Neutrophil (primary cell): ENCODE measurements around the gene ITGA11.

Source experiments
- H3K27ac ChIP-seq: fragments of 200-600 bp; sonication (generic); 2 replicates; pipeline ENCODE4 v1.5.1; 2016; ENCODE audit warnings: mild to moderate bottlenecking, moderate library complexity
- H3K27me3 ChIP-seq: fragments of 200-600 bp; sonication (generic); 2 replicates; pipeline ENCODE4 v1.6.0; 2016; ENCODE audit warnings: mild to moderate bottlenecking
- H3K36me3 ChIP-seq: fragments of 200-600 bp; sonication (generic); 2 replicates; pipeline ENCODE4 v1.5.1; 2017
- H3K4me1 ChIP-seq, 2 experiments: fragments of 200-600 bp in 1 of 2; sonication (generic) in 1 of 2; 1 replicate in 1 of 2; 2 replicates in 1 of 2; pipeline versions ENCODE4 v1.5.1 to v1.6.1; 2013 to 2016; ENCODE audit warnings: low read depth in 1 of 2, low read length in 1 of 2, mild to moderate bottlenecking in 1 of 2, moderate library complexity in 1 of 2; ENCODE audit not compliant: control insufficient read depth in 1 of 2, insufficient read depth in 1 of 2
- H3K4me3 ChIP-seq, 2 experiments: fragments of 200-600 bp in 1 of 2; sonication (generic) in 1 of 2; 1 replicate in 1 of 2; 2 replicates in 1 of 2; pipeline ENCODE4 v1.5.1; 2013 to 2016; ENCODE audit warnings: low read depth in 1 of 2, low read length in 1 of 2, mild to moderate bottlenecking in 1 of 2, moderate library complexity in 1 of 2
- H3K9me3 ChIP-seq: fragments of 200-600 bp; sonication (generic); 2 replicates; pipeline ENCODE4 v1.5.1; 2016
- TF ChIP-seq, protein P1 (sequence below): fragments of 200-600 bp; sonication (generic); IDR thresholded peaks from 2 replicates; pipeline ENCODE4 v1.5.1; 2016; ENCODE audit warnings: antibody characterized with exemption

The ITGA11 gene

DNA sequence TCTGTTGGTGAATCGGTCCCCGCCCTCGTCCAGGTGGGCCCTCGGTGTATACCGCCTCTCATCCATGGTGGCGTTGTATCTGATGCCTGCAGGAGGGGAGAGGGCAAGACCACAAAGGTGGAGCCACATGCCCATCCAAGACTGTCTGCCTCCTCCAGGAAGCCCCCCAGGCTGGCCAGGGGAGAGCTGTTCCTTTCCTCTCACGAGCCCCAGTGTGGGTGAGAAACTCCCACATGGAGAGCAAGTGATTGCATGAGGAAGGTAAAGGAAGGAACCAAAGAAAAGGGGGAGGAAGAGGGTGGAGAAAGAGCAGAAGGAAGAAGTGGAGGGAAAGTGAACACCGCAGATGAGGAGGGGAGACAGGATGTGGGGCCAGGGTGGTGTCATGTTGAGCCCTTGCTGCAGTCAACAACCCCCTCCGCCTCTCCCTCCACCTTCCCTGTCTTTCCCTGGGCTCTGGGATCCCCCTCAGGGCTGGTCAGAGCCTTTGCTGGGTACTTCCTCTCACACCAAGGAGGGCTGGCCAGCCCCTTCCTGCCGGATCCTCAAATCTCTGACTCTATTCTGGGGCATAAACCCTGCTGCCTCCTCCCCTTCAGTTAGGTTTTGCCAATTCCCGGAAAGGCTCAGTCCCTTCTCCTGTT lies 105.1 kb downstream of the ITGA11 start:
- TF ChIP-seq, protein P1, sequence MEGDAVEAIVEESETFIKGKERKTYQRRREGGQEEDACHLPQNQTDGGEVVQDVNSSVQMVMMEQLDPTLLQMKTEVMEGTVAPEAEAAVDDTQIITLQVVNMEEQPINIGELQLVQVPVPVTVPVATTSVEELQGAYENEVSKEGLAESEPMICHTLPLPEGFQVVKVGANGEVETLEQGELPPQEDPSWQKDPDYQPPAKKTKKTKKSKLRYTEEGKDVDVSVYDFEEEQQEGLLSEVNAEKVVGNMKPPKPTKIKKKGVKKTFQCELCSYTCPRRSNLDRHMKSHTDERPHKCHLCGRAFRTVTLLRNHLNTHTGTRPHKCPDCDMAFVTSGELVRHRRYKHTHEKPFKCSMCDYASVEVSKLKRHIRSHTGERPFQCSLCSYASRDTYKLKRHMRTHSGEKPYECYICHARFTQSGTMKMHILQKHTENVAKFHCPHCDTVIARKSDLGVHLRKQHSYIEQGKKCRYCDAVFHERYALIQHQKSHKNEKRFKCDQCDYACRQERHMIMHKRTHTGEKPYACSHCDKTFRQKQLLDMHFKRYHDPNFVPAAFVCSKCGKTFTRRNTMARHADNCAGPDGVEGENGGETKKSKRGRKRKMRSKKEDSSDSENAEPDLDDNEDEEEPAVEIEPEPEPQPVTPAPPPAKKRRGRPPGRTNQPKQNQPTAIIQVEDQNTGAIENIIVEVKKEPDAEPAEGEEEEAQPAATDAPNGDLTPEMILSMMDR = no peak
- no peak overlapping the region for H3K4me3 ChIP-seq
- H3K36me3 ChIP-seq = no peaks in the 10 kb centered on the region
- no peak overlapping the region for H3K27ac ChIP-seq
- H3K27me3 ChIP-seq = peaks cover 5% of the 10 kb centered on the region
- H3K9me3 ChIP-seq = no peaks in the 10 kb centered on the region
- peaks cover 0 to 3% of the 10 kb centered on the region in 2 experiments for H3K4me1 ChIP-seq

DNA sequence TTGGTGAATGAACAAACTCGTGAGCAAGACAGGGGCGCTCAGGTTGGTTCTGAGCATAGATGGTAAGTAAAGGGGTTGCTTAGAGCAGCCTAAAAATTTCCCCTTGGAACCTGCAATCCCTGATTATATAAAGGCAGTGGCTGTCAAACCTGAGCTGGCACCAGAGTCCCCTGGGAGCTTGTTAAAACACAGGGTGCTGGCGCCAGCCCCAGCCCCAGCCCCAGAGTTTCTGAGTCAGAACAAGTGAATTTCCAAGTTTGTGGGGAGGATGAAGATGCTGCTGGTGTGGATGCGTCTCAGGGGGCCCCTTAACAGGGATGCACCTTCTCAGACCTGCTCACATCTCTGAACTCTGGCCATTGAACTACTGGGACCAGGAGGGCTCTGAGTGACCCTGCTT lies 106.2 kb downstream of the ITGA11 start:
- TF ChIP-seq, protein P1 = no peak
- H3K27ac ChIP-seq = no peak overlapping the region
- H3K4me3 ChIP-seq = no peak overlapping the region
- peaks cover 5% of the 10 kb centered on the region for H3K27me3 ChIP-seq
- no peaks in the 10 kb centered on the region for H3K36me3 ChIP-seq
- no peaks in the 10 kb centered on the region for H3K9me3 ChIP-seq
- peaks cover 0 to 3% of the 10 kb centered on the region in 2 experiments for H3K4me1 ChIP-seq

DNA sequence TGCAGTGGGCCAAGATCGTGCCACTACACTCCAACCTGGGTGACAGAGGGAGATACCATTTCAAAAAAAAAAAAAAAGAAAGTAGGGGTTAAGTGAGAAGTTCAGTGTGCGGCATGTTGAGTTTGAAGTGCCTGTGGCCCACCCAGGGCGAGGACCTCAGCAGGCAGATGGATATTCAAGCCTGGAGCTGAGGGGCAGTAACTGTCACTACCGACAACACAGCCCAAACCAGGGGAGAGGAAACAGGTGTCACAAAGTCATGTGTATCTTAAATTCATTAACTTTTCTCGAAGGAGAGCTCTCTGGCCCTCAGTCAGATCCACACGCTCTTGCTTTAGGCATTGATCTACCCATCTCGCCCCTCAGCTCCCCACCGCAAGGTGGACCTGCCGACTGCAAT lies 109.2 kb downstream of the ITGA11 start:
- H3K36me3 ChIP-seq = no peaks in the 10 kb centered on the region
- H3K4me3 ChIP-seq = no peak overlapping the region
- H3K4me1 ChIP-seq = peaks cover 0 to 3% of the 10 kb centered on the region in 2 experiments
- TF ChIP-seq, protein P1 = no peak
- no peaks in the 10 kb centered on the region for H3K27me3 ChIP-seq
- no peak overlapping the region for H3K27ac ChIP-seq
- H3K9me3 ChIP-seq = no peaks in the 10 kb centered on the region

DNA sequence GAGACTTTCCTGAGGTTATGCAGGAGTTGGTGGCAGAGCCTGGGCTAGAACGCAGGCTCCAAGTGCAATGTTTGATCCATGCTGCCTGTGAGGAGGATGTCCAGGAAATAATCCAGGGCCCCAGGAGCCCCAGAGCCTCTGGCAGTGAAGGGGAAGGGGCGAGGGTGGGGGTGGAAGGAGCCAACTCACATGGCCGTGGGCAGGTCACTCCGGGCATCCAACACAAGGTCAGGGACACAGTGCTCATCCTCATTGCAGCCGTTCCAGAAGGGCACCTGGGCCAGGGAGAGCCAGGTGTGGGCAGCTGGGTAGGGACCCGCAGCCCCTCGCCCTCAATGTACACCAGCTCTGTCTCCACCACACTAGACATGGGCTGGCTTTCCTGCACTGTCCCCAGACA lies 110.7 kb downstream of the ITGA11 start:
- no peaks in the 10 kb centered on the region for H3K9me3 ChIP-seq
- H3K27me3 ChIP-seq = no peaks in the 10 kb centered on the region
- H3K36me3 ChIP-seq = no peaks in the 10 kb centered on the region
- no peak overlapping the region for H3K4me3 ChIP-seq
- TF ChIP-seq, protein P1 = no peak
- no peaks in the 10 kb centered on the region for H3K4me1 ChIP-seq
- no peak overlapping the region for H3K27ac ChIP-seq

DNA sequence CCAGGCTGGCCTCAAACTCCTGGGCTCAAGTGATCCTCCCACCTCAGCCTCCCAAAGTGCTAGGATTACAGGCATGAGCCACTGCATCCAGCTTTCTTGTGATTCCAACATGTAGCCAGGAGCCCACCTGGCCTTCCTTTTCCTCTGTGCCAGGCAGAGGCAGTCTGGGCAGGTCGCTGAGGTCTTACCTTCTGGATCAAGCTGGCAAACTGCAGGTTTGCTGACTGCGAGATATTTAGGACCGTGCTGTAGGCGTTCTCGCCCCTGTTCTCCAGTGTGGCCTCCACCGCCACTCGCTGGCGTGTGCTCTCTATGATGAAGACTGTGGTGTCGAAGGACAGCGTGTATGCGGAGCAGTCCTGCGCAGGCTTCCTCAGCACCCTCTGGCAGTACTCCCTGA lies 112.0 kb downstream of the ITGA11 start:
- H3K27ac ChIP-seq = no peak overlapping the region
- H3K36me3 ChIP-seq = no peaks in the 10 kb centered on the region
- no peak overlapping the region for H3K4me3 ChIP-seq
- TF ChIP-seq, protein P1 = no peak
- H3K4me1 ChIP-seq = no peaks in the 10 kb centered on the region
- no peaks in the 10 kb centered on the region for H3K27me3 ChIP-seq
- no peaks in the 10 kb centered on the region for H3K9me3 ChIP-seq
